ENCODE results near the gene VPS13D. TPM values are rescaled to one million over a fixed set of nuclear protein-coding genes. Genes with fewer than 3 reads are reported as not detected.

Gene VPS13D
- total RNA-seq, 1 donor from 2014 or later: 77.8 TPM

- Mint-ChIP-seq H3K4me1 (peaks cover 15% of the 10 kb centered on the region), H3K27me3 (ENCODE audit: low read depth) (no peaks in the 10 kb centered on the region), H3K36me3 (no peaks in the 10 kb centered on the region), H3K27ac (no peak overlapping the region), H3K4me3 (no peak overlapping the region), H3K9me3 (no peaks in the 10 kb centered on the region)
- TF ChIP-seq CTCF (IDR thresholded peaks at IDR 0.05; ENCODE audit: unreplicated experiment): no peak
- DNase-seq (ENCODE audit: low spot score in 2 of 2, unreplicated experiment in 2 of 2): no peak
These were observed 24.8 kb upstream of the VPS13D start for GRCh38 chr1:12204754-12205658.

GRCh38 chr1:12206238-12206637 is 23.6 kb upstream of the VPS13D start:
- no peak overlapping the region for H3K27ac Mint-ChIP-seq
- DNase-seq (ENCODE audit: low spot score in 2 of 2, unreplicated experiment in 2 of 2): no peak
- no peaks in the 10 kb centered on the region for H3K9me3 Mint-ChIP-seq
- H3K27me3 Mint-ChIP-seq (ENCODE audit: low read depth): peaks cover under 1% of the 10 kb centered on the region
- peaks cover 15% of the 10 kb centered on the region for H3K4me1 Mint-ChIP-seq
- no peaks in the 10 kb centered on the region for H3K36me3 Mint-ChIP-seq
- H3K4me3 Mint-ChIP-seq: no peak overlapping the region
- no peak for TF ChIP-seq CTCF (IDR thresholded peaks at IDR 0.05; ENCODE audit: unreplicated experiment)

- Mint-ChIP-seq H3K4me3 (no peak overlapping the region), H3K9me3 (no peaks in the 10 kb centered on the region), H3K27me3 (ENCODE audit: low read depth) (peaks cover 2% of the 10 kb centered on the region), H3K4me1 (peaks cover 15% of the 10 kb centered on the region), H3K36me3 (no peaks in the 10 kb centered on the region), H3K27ac (no peak overlapping the region)
- TF ChIP-seq CTCF (IDR thresholded peaks at IDR 0.05; ENCODE audit: unreplicated experiment): no peak
- DNase-seq (ENCODE audit: low spot score in 2 of 2, unreplicated experiment in 2 of 2): no peak
These were observed 22.9 kb upstream of the VPS13D start for GRCh38 chr1:12206792-12207424.

- TF ChIP-seq CTCF (IDR thresholded peaks at IDR 0.05; ENCODE audit: unreplicated experiment): no peak
- H3K4me1 Mint-ChIP-seq: peaks cover 15% of the 10 kb centered on the region
- DNase-seq (ENCODE audit: low spot score in 2 of 2, unreplicated experiment in 2 of 2): no peak
- no peak overlapping the region for H3K4me3 Mint-ChIP-seq
- H3K9me3 Mint-ChIP-seq: no peaks in the 10 kb centered on the region
- peaks cover 3% of the 10 kb centered on the region for H3K27me3 Mint-ChIP-seq (ENCODE audit: low read depth)
- no peaks in the 10 kb centered on the region for H3K36me3 Mint-ChIP-seq
- H3K27ac Mint-ChIP-seq: peak overlapping the region; percentile 41
These were observed 21.6 kb upstream of the VPS13D start for GRCh38 chr1:12208271-12208670.

- DNase-seq (ENCODE audit: low spot score in 2 of 2, unreplicated experiment in 2 of 2): peak; percentile 68 to 93
- peaks cover 6% of the 10 kb centered on the region for H3K27me3 Mint-ChIP-seq (ENCODE audit: low read depth)
- peak overlapping the region; percentile 41 for H3K27ac Mint-ChIP-seq
- peaks cover 15% of the 10 kb centered on the region for H3K4me1 Mint-ChIP-seq
- H3K36me3 Mint-ChIP-seq: no peaks in the 10 kb centered on the region
- TF ChIP-seq CTCF (IDR thresholded peaks at IDR 0.05; ENCODE audit: unreplicated experiment): peak; percentile 98
- no peak overlapping the region for H3K4me3 Mint-ChIP-seq
- H3K9me3 Mint-ChIP-seq: no peaks in the 10 kb centered on the region
These were observed 20.9 kb upstream of the VPS13D start for GRCh38 chr1:12208764-12209494.

Data from mesothelial cell of epicardium (in vitro differentiated cells).